IMR-90 (cell line): ENCODE data around the gene R3HDM2. TPM values are rescaled to one million over a fixed set of nuclear protein-coding genes. Genes with fewer than 3 reads are reported as not detected.

Source experiments
- ATAC-seq: fragments of 200-7000 bp; cut with Tn5 transposase; 2 replicates; pipeline ENCODE4 v1.9.1; 2020; ENCODE audit warnings: low read depth, mild to moderate bottlenecking, moderate library complexity
- BruUV-seq: library from RNA; stranded (reverse); fragments of 400-500 nt; replicated peaks from 2 replicates; lab custom pipeline; 2021; lab: Mats Ljungman, UMichigan
- CTCF ChIA-PET: fragments of 300-600 bp; formaldehyde crosslinking; extraction: SDS; loops from one replicate; lab custom pipeline; 2021; ENCODE audit warnings: antibody characterized with exemption; lab: Yijun Ruan, JAX
- POLR2A ChIA-PET: fragments of 300-600 bp; sonication (Branson Sonifier 250); formaldehyde crosslinking; loops from one replicate; lab custom pipeline; 2022; ENCODE audit warnings: antibody characterized with exemption; ENCODE audit not compliant: unreplicated experiment; lab: Charles Lee
- DNase-seq: peaks from one replicate; pipeline ENCODE4 v3.0.0; 2013
- H2AFZ ChIP-seq: replicated peaks from 2 replicates; pipeline ENCODE3; 2013; ENCODE audit warnings: low read length, mild to moderate bottlenecking; ENCODE audit not compliant: poor library complexity
- H2AK5ac ChIP-seq: 2 replicates; pipeline ENCODE4 v1.6.1; 2013; ENCODE audit warnings: low read depth, low read length, inconsistent platforms
- H2AK9ac ChIP-seq: replicated peaks from 2 replicates; pipeline ENCODE3; 2013; ENCODE audit warnings: mild to moderate bottlenecking, low read depth, low read length, moderate library complexity; ENCODE audit not compliant: poor library complexity
- H2BK120ac ChIP-seq: 2 replicates; pipeline ENCODE4 v1.6.1; 2013; ENCODE audit warnings: low read depth, low read length, inconsistent platforms
- H2BK15ac ChIP-seq: 3 replicates; pipeline ENCODE4 v1.6.1; 2013; ENCODE audit warnings: low read depth, low read length, inconsistent platforms
- H2BK20ac ChIP-seq: 2 replicates; pipeline ENCODE4 v1.6.1; 2013; ENCODE audit warnings: low read depth, mild to moderate bottlenecking, inconsistent platforms, low read length, moderate library complexity
- H2BK5ac ChIP-seq: 2 replicates; pipeline ENCODE4 v1.6.1; 2013; ENCODE audit warnings: mild to moderate bottlenecking, low read depth, low read length, inconsistent platforms; ENCODE audit not compliant: poor library complexity, severe bottlenecking
- H3K14ac ChIP-seq: replicated peaks from 2 replicates; pipeline ENCODE4 v1.6.1; 2013; ENCODE audit warnings: low read depth, low read length, inconsistent platforms
- H3K18ac ChIP-seq: 2 replicates; pipeline ENCODE4 v1.6.1; 2013; ENCODE audit warnings: low read depth, low read length, control low read depth
- H3K23ac ChIP-seq: 2 replicates; pipeline ENCODE4 v1.6.1; 2013; ENCODE audit warnings: low read depth, low read length, inconsistent platforms
- H3K27ac ChIP-seq: 2 replicates; pipeline ENCODE4 v1.5.1; 2013; ENCODE audit warnings: mild to moderate bottlenecking, control low read depth, low read length; ENCODE audit not compliant: insufficient read depth
- H3K27me3 ChIP-seq: 2 replicates; pipeline ENCODE4 v1.6.1; 2013; ENCODE audit warnings: low read length; ENCODE audit not compliant: control insufficient read depth, insufficient read depth
- H3K36me3 ChIP-seq: 2 replicates; pipeline ENCODE4 v1.6.1; 2013; ENCODE audit warnings: low read length, mixed read lengths; ENCODE audit not compliant: control insufficient read depth, insufficient read depth
- H3K4ac ChIP-seq: 2 replicates; pipeline ENCODE4 v1.6.1; 2013; ENCODE audit warnings: low read depth, low read length, inconsistent platforms
- H3K4me1 ChIP-seq: 2 replicates; pipeline ENCODE4 v1.6.1; 2013; ENCODE audit warnings: low read length, mixed read lengths; ENCODE audit not compliant: control insufficient read depth, insufficient read depth
- H3K4me2 ChIP-seq: 2 replicates; pipeline ENCODE4 v1.6.1; 2013; ENCODE audit warnings: low read depth, mild to moderate bottlenecking, control low read depth, low read length, moderate library complexity
- H3K4me3 ChIP-seq: 2 replicates; pipeline ENCODE4 v1.5.1; 2013; ENCODE audit warnings: low read depth, mild to moderate bottlenecking, control low read depth, low read length, moderate library complexity; ENCODE audit not compliant: insufficient read depth
- H3K56ac ChIP-seq: 2 replicates; pipeline ENCODE4 v1.6.1; 2013; ENCODE audit warnings: low read length, inconsistent platforms; ENCODE audit not compliant: insufficient read depth; ENCODE audit errors: extremely low read depth
- H3K79me1 ChIP-seq, 2 experiments: 2 replicates each; pipeline ENCODE4 v1.6.1; 2013; ENCODE audit warnings: low read length in 2 of 2, inconsistent platforms in 1 of 2, low read depth in 1 of 2
- H3K9ac ChIP-seq: 2 replicates; pipeline ENCODE4 v1.6.1; 2013; ENCODE audit warnings: low read depth, low read length, control low read depth
- H3K9me1 ChIP-seq: 2 replicates; pipeline ENCODE4 v1.6.1; 2013; ENCODE audit warnings: low read length, inconsistent platforms; ENCODE audit not compliant: insufficient read depth
- H3K9me3 ChIP-seq: 2 replicates; pipeline ENCODE4 v1.6.1; 2013; ENCODE audit warnings: low read length; ENCODE audit not compliant: control insufficient read depth, insufficient read depth
- H4K20me1 ChIP-seq: 2 replicates; pipeline ENCODE4 v1.6.1; 2013; ENCODE audit warnings: low read length, inconsistent platforms; ENCODE audit not compliant: insufficient read depth
- H4K5ac ChIP-seq: 2 replicates; pipeline ENCODE4 v1.6.1; 2013; ENCODE audit warnings: mild to moderate bottlenecking, low read depth, low read length, control low read depth
- H4K8ac ChIP-seq, 2 experiments: 2 replicates each; pipeline ENCODE4 v1.6.1; 2013; ENCODE audit warnings: low read depth in 2 of 2, low read length in 2 of 2, control low read depth in 1 of 2, inconsistent platforms in 1 of 2
- H4K91ac ChIP-seq: 2 replicates; pipeline ENCODE4 v1.6.1; 2013; ENCODE audit warnings: low read depth, low read length, inconsistent platforms; ENCODE audit not compliant: insufficient read depth
- BHLHE40 ChIP-seq: fragments of 150-350 bp; IDR thresholded peaks from 2 replicates; pipeline ENCODE4 v1.6.1; 2016; ENCODE audit warnings: mild to moderate bottlenecking, low read depth, low read length
- CEBPB ChIP-seq: IDR thresholded peaks from 2 replicates; pipeline ENCODE4 v1.6.1; 2012; ENCODE audit warnings: low read depth, low read length, improper control_type of control experiment
- CHD1 ChIP-seq: IDR thresholded peaks from 2 replicates; pipeline ENCODE4 v1.6.1; 2012; ENCODE audit warnings: low read depth, low read length, improper control_type of control experiment
- FOS ChIP-seq: fragments of 150-350 bp; IDR thresholded peaks from 2 replicates; pipeline ENCODE4 v1.6.1; 2016; ENCODE audit warnings: low read depth, low read length
- MAZ ChIP-seq: IDR thresholded peaks from 2 replicates; pipeline ENCODE4 v1.6.1; 2012; ENCODE audit warnings: low read depth, mild to moderate bottlenecking, low read length, improper control_type of control experiment, moderate library complexity, borderline replicate concordance
- MXI1 ChIP-seq: IDR thresholded peaks from 2 replicates; pipeline ENCODE4 v1.6.1; 2012; ENCODE audit warnings: low read depth, mild to moderate bottlenecking, low read length, moderate library complexity, borderline replicate concordance
- NFE2L2 ChIP-seq: fragments of 150-350 bp; IDR thresholded peaks from 2 replicates; pipeline ENCODE4 v1.6.1; 2016; ENCODE audit warnings: low read depth, mild to moderate bottlenecking, low read length
- POLR2A ChIP-seq: IDR thresholded peaks from 2 replicates; pipeline ENCODE4 v1.6.1; 2012; ENCODE audit warnings: mild to moderate bottlenecking, low read depth, low read length
- RAD21 ChIP-seq: IDR thresholded peaks from 2 replicates; pipeline ENCODE4 v1.6.1; 2012; ENCODE audit warnings: low read length, improper control_type of control experiment
- RCOR1 ChIP-seq: IDR thresholded peaks from 2 replicates; pipeline ENCODE4 v1.6.1; 2012; ENCODE audit warnings: mild to moderate bottlenecking, low read length, improper control_type of control experiment; ENCODE audit not compliant: insufficient replicate concordance
- RFX5 ChIP-seq: IDR thresholded peaks from 2 replicates; pipeline ENCODE4 v1.8.0; 2012; ENCODE audit warnings: low read depth, mild to moderate bottlenecking, low read length, moderate library complexity
- SMC3 ChIP-seq: fragments of 150-350 bp; IDR thresholded peaks from 2 replicates; pipeline ENCODE4 v1.6.1; 2016; ENCODE audit warnings: low read depth, mild to moderate bottlenecking, antibody characterized with exemption, low read length, moderate library complexity
- WGBS, 2 experiments: methylation state at CpG; one replicate each; pipeline versions ENCODE4 v1.1.5 to v1.1.7; 2013; ENCODE audit warnings: missing lambda C conversion rate in 2 of 2; ENCODE audit not compliant: insufficient read length in 1 of 2; ENCODE audit errors: extremely low coverage in 2 of 2; 5-methylcytosine and 5-hydroxymethylcytosine counted together
- dilution Hi-C: fragments of 300-500 bp; cut with HindIII; formaldehyde crosslinking; loops from one replicate; pipeline ENCODE4 v1.14.3; 2018; ENCODE audit warnings: low sequenced_read_pairs; ENCODE audit not compliant: unreplicated experiment
- in situ Hi-C: fragments of 300-500 bp; cut with MboI; formaldehyde crosslinking; loops from 3 replicates; pipeline ENCODE4 v1.14.3; 2019; ENCODE audit warnings: low sequenced_read_pairs, inconsistent platforms, mixed read lengths
- intact Hi-C: fragments of 100-400 bp; cut with micrococcal nuclease; formaldehyde crosslinking; loops from 2 replicates; pipeline ENCODE4 v1.10.0; 2022
- polyA plus RNA-seq, 3 experiments: library from polyadenylated mRNA; depleted of rRNA; stranded (reverse); fragments of >200 nt; gene quantifications; 2 replicates each; pipeline ENCODE4 v1.2.3, GENCODE V29; 2012; ENCODE audit warnings: low replicate concordance in 1 of 3
- total RNA-seq: library from RNA; depleted of rRNA; stranded (reverse); fragments of >200 nt; gene quantifications from 2 replicates; pipeline ENCODE4 v1.2.3, GENCODE V29; 2012
- TF ChIP-seq, protein P1 (sequence below): fragments of 150-350 bp; IDR thresholded peaks from 2 replicates; pipeline ENCODE4 v1.6.1; 2017; ENCODE audit warnings: mild to moderate bottlenecking, antibody characterized with exemption, low read length, low read depth
- TF ChIP-seq, protein P2 (sequence below): conservative IDR thresholded peaks from 2 replicates; pipeline ENCODE4 v1.5.1; 2012; ENCODE audit warnings: mild to moderate bottlenecking, low read depth, low read length, improper control_type of control experiment
- TF ChIP-seq, protein P3 (sequence below): fragments of 150-350 bp; IDR thresholded peaks from 2 replicates; pipeline ENCODE4 v1.6.1; 2016; ENCODE audit warnings: low read depth, mild to moderate bottlenecking, low read length, moderate library complexity, borderline replicate concordance

The R3HDM2 gene
- total and polyA plus RNA-seq, 2 of the 4 experiments (the other 2 are of a cell fraction) = 7.5 to 28.4 TPM

DNA sequence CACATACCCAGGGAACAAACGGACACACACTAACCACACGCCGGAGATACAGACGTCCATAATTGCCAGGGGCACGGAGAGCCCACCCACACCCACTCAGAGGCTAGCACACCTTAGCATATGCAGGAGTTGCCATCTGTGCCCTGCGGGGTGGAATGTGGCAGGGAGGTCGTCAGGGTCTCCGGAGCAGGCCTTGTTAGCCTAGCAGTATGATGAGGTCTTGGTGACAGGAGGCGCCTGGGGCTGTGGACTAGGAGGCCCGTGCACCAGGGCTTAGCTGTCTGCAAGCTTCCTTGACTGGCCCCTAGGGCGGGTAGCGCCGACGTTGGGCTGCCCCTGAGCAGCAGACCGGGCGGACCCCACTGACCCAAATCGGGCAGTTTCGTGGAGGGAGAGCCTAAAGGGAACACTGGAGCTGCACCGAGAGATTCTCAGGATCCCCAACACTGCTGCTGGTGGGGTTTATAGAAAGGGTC, 189.9 kb downstream of the R3HDM2 start:
- Histone ChIP-seq H3K79me1 (peaks cover 0 to 10% of the 10 kb centered on the region in 2 experiments; a peak in 1 of 4 replicates), H2BK20ac (no peak overlapping the region), H3K18ac (no peak overlapping the region), H2BK15ac (no peak overlapping the region), H2AK9ac (peak overlapping the region; percentile 96), H2BK120ac (no peak overlapping the region; the same call in 1 of the 2 replicates), H2AFZ (peak overlapping the region; percentile 92), H3K9ac (peak overlapping the region; percentile 93), H3K4me2 (peak overlapping the region; percentile 92), H3K56ac (no peak overlapping the region), H4K91ac (no peak overlapping the region), H3K27me3 (peaks cover 6% of the 10 kb centered on the region; the same call in 1 of the 2 replicates), H2BK5ac (no peak overlapping the region), H3K4me1 (peaks cover 17% of the 10 kb centered on the region), H2AK5ac (peak overlapping the region; percentile 25), H4K8ac (peak overlapping the region; percentile 9 to 95; a peak in 2 of 4 replicates), H4K20me1 (peaks cover 42% of the 10 kb centered on the region; the same call in 1 of the 2 replicates), H3K4me3 (peak overlapping the region; percentile 55), H3K14ac (peak overlapping the region; percentile 76), H3K27ac (no peak overlapping the region), H3K4ac (peak overlapping the region; percentile 98), H4K5ac (no peak overlapping the region), H3K9me1 (peaks cover 7% of the 10 kb centered on the region; the same call in 1 of the 2 replicates), H3K36me3 (peaks cover 3% of the 10 kb centered on the region; the same call in 1 of the 2 replicates), H3K9me3 (no peaks in the 10 kb centered on the region), H3K23ac (peak overlapping the region; percentile 75; the same call in 1 of the 2 replicates)
- 34% methylated on average over 11 of the region's 19 CpGs; no CpG with 5 or more reads in 1 of the 2 experiments for WGBS, 2 experiments
- DNase-seq (no peak), ATAC-seq (no peak)
- ChIA-PET POLR2A (interaction anchor here (1.3 kb wide), 1 partner anchor 214 kb away, joined by 4 read pairs; the partner anchor contains the start of gene INHBE), CTCF (interaction anchor here (0.6 to 5.8 kb wide), 3 partner anchors 11 to 168 kb away, joined by 4 to 47 read pairs (median 25); partner anchors contain the start of gene SHMT2)
- in situ Hi-C loops = no loop called here
- intact Hi-C loops = loop anchor here (5.0 kb wide), 1 partner anchor 129 kb away; the partner anchor contains the start of gene STAT6
- dilution Hi-C loops = no loop called here
- no TSS peak for BruUV-seq
- TF ChIP-seq POLR2A = no peak
- TF ChIP-seq, protein P1, sequence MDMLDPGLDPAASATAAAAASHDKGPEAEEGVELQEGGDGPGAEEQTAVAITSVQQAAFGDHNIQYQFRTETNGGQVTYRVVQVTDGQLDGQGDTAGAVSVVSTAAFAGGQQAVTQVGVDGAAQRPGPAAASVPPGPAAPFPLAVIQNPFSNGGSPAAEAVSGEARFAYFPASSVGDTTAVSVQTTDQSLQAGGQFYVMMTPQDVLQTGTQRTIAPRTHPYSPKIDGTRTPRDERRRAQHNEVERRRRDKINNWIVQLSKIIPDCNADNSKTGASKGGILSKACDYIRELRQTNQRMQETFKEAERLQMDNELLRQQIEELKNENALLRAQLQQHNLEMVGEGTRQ = no peak
- TF ChIP-seq SMC3 = no peak
- TF ChIP-seq FOS = no peak
- TF ChIP-seq, protein P2, sequence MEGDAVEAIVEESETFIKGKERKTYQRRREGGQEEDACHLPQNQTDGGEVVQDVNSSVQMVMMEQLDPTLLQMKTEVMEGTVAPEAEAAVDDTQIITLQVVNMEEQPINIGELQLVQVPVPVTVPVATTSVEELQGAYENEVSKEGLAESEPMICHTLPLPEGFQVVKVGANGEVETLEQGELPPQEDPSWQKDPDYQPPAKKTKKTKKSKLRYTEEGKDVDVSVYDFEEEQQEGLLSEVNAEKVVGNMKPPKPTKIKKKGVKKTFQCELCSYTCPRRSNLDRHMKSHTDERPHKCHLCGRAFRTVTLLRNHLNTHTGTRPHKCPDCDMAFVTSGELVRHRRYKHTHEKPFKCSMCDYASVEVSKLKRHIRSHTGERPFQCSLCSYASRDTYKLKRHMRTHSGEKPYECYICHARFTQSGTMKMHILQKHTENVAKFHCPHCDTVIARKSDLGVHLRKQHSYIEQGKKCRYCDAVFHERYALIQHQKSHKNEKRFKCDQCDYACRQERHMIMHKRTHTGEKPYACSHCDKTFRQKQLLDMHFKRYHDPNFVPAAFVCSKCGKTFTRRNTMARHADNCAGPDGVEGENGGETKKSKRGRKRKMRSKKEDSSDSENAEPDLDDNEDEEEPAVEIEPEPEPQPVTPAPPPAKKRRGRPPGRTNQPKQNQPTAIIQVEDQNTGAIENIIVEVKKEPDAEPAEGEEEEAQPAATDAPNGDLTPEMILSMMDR = no peak
- TF ChIP-seq RFX5 = no peak
- TF ChIP-seq MAZ = no peak
- TF ChIP-seq, protein P3, sequence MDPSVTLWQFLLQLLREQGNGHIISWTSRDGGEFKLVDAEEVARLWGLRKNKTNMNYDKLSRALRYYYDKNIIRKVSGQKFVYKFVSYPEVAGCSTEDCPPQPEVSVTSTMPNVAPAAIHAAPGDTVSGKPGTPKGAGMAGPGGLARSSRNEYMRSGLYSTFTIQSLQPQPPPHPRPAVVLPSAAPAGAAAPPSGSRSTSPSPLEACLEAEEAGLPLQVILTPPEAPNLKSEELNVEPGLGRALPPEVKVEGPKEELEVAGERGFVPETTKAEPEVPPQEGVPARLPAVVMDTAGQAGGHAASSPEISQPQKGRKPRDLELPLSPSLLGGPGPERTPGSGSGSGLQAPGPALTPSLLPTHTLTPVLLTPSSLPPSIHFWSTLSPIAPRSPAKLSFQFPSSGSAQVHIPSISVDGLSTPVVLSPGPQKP = no peak
- no peak for TF ChIP-seq CEBPB
- no peak for TF ChIP-seq RCOR1
- no peak for TF ChIP-seq RAD21
- TF ChIP-seq NFE2L2 = no peak
- no peak for TF ChIP-seq BHLHE40
- TF ChIP-seq CHD1 = no peak
- TF ChIP-seq MXI1 = no peak
